B cell (primary cell): ENCODE measurements around the gene NPR2. TPM values are rescaled to one million over a fixed set of nuclear protein-coding genes. Genes with fewer than 3 reads are reported as not detected.
A peak's percentile ranks its signal among the peaks of the same experiment; 100 is the strongest.

Experiments used
- ATAC-seq: fragments of 200-7000 bp; cut with Tn5 transposase; one replicate; pipeline ENCODE4 v1.10.0; 2021; ENCODE audit warnings: low read depth, mild to moderate bottlenecking, moderate number of reproducible peaks, moderate library complexity
- CTCF ChIA-PET: fragments of 350-600 bp; sonication (Branson Sonifier 250); formaldehyde crosslinking; loops from one replicate; lab custom pipeline; 2021; ENCODE audit warnings: antibody characterized with exemption, inconsistent platforms; lab: Charles Lee
- POLR2A ChIA-PET: fragments of 350-600 bp; sonication (Branson Sonifier 250); formaldehyde crosslinking; loops from one replicate; lab custom pipeline; 2021; ENCODE audit warnings: antibody characterized with exemption; lab: Charles Lee
- DNase-seq: peaks from one replicate; pipeline ENCODE4 v3.0.0; 2013
- H2AFZ ChIP-seq: 2 replicates; pipeline ENCODE4 v1.6.1; 2012; ENCODE audit warnings: mild to moderate bottlenecking, low read depth, low read length; ENCODE audit not compliant: insufficient read depth, poor library complexity, severe bottlenecking
- H3K27ac ChIP-seq, 2 donors: 1 replicate in 1 of 2; 2 replicates in 1 of 2; pipeline ENCODE4 v1.5.1; 2012 to 2013; ENCODE audit warnings: low read length in 2 of 2, mild to moderate bottlenecking in 2 of 2, moderate library complexity in 1 of 2
- H3K27me3 ChIP-seq, 4 experiments: fragments of 200-600 bp in 1 of 4; sonication (generic) in 1 of 4; replicated peaks in 1 of 4; 1 replicate in 2 of 4; 2 replicates in 2 of 4; pipeline versions ENCODE4 v1.6.1 to v1.7.0; 2013 to 2016; ENCODE audit warnings: low read length in 3 of 4, mild to moderate bottlenecking in 2 of 4, mixed read lengths in 1 of 4, moderate library complexity in 1 of 4; ENCODE audit not compliant: insufficient read depth in 4 of 4, control insufficient read depth in 3 of 4; ENCODE audit errors: control extremely low read depth in 1 of 4
- H3K36me3 ChIP-seq, 2 experiments: replicated peaks in 1 of 2; 1 replicate in 1 of 2; 2 replicates in 1 of 2; pipeline versions ENCODE4 v1.6.1 to v1.7.1; 2013; ENCODE audit warnings: low read length in 1 of 2; ENCODE audit not compliant: insufficient read depth in 2 of 2, control insufficient read depth in 1 of 2; ENCODE audit errors: control extremely low read depth in 1 of 2, extremely low read depth in 1 of 2
- H3K4me1 ChIP-seq, 2 donors: fragments of 200-600 bp in 1 of 2; sonication (generic) in 1 of 2; 1 replicate in 1 of 2; 2 replicates in 1 of 2; pipeline versions ENCODE4 v1.5.1 to v1.6.1; 2013 to 2017; ENCODE audit warnings: low read length in 2 of 2; ENCODE audit not compliant: control insufficient read depth in 2 of 2, insufficient read depth in 2 of 2
- H3K4me2 ChIP-seq: replicated peaks from 2 replicates; pipeline ENCODE3; 2012; ENCODE audit warnings: mild to moderate bottlenecking, low read depth, low read length; ENCODE audit not compliant: poor library complexity, severe bottlenecking
- H3K4me3 ChIP-seq, 5 experiments: fragments of 200-600 bp in 1 of 5; sonication (generic) in 1 of 5; 1 replicate in 3 of 5; 2 replicates in 2 of 5; pipeline versions ENCODE4 v1.5.1 to v1.7.0; 2011 to 2016; ENCODE audit warnings: low read length in 4 of 5, mild to moderate bottlenecking in 4 of 5, low read depth in 2 of 5, control low read depth in 1 of 5, moderate library complexity in 1 of 5; ENCODE audit not compliant: insufficient read depth in 1 of 5; ENCODE audit errors: control extremely low read depth in 1 of 5, extremely low read depth in 1 of 5
- H3K79me2 ChIP-seq: fragments of 200-600 bp; sonication (generic); one replicate; pipeline ENCODE4 v1.6.0; 2016; ENCODE audit warnings: low read length; ENCODE audit not compliant: control insufficient read depth, insufficient read depth
- H3K9ac ChIP-seq: fragments of 200-600 bp; sonication (generic); 2 replicates; pipeline ENCODE4 v1.6.1; 2017; ENCODE audit warnings: mild to moderate bottlenecking, low read length, moderate library complexity
- H3K9me3 ChIP-seq, 3 donors: one replicate each; pipeline versions ENCODE4 v1.6.1 to v1.7.1; 2013; ENCODE audit warnings: low read length in 2 of 3; ENCODE audit not compliant: control insufficient read depth in 2 of 3, insufficient read depth in 1 of 3; ENCODE audit errors: control extremely low read depth in 1 of 3
- H4K20me1 ChIP-seq: 2 replicates; pipeline ENCODE4 v1.6.0; 2012; ENCODE audit warnings: mild to moderate bottlenecking, low read length; ENCODE audit not compliant: insufficient read depth, control insufficient read depth, poor library complexity, severe bottlenecking
- H3K27ac Mint-ChIP-seq: one replicate; pipeline ENCODE4 v1.8.0; 2021; ENCODE audit warnings: mixed read lengths
- H3K27me3 Mint-ChIP-seq: one replicate; pipeline ENCODE4 v1.8.0; 2021; ENCODE audit warnings: mixed read lengths
- H3K4me1 Mint-ChIP-seq: one replicate; pipeline ENCODE4 v1.8.0; 2021; ENCODE audit warnings: mixed read lengths
- H3K4me3 Mint-ChIP-seq: one replicate; pipeline ENCODE4 v1.8.0; 2021; ENCODE audit warnings: mixed read lengths
- H3K9me3 Mint-ChIP-seq: one replicate; pipeline ENCODE4 v1.8.0; 2022; ENCODE audit warnings: mixed read lengths; ENCODE audit not compliant: insufficient read depth
- EZH2 ChIP-seq: IDR thresholded peaks from 2 replicates; pipeline ENCODE4 v1.6.1; 2012; ENCODE audit warnings: borderline replicate concordance, low read depth, mild to moderate bottlenecking, moderate library complexity, low read length; ENCODE audit not compliant: insufficient read depth, poor library complexity, severe bottlenecking
- WGBS: methylation state at CpG from one replicate; pipeline ENCODE4 v1.1.5; 2013; ENCODE audit warnings: missing lambda C conversion rate; ENCODE audit not compliant: insufficient coverage; 5-methylcytosine and 5-hydroxymethylcytosine counted together
- intact Hi-C: fragments of 100-400 bp; cut with micrococcal nuclease; formaldehyde crosslinking; loops from one replicate; pipeline ENCODE4 v1.10.0; 2022
- polyA plus RNA-seq: library from polyadenylated mRNA; depleted of rRNA; stranded (reverse); fragments of >200 nt; gene quantifications from 2 replicates; pipeline ENCODE4 v1.2.3, GENCODE V29; 2012
- total RNA-seq, 2 donors: library from RNA; stranded (reverse); fragments of 120-200 nt in 1 of 2; gene quantifications; 1 replicate in 1 of 2; 2 replicates in 1 of 2; pipeline versions ENCODE4 v1.2.3 to v1.2.4, GENCODE V29; 2013 to 2022
- TF ChIP-seq, protein P1 (sequence below): fragments of 200-600 bp; IDR thresholded peaks from one replicate; pipeline ENCODE4 v1.8.0; 2022; ENCODE audit warnings: antibody characterized with exemption, mild to moderate bottlenecking

The NPR2 gene
- total and polyA plus RNA-seq, 2 donors (not counting 1 experiment from before 2014, with no cell fraction given) = 7.6 to 8.0 TPM

GRCh38 chr9:35834260-35835215, 43.1 kb downstream of the NPR2 start:
- H3K4me3 ChIP-seq = no peak overlapping the region
- DNase-seq (no peak), ATAC-seq (no peak)
- POLR2A ChIA-PET = interaction anchor here (0.6 kb wide), 1 partner anchor 103 kb away, joined by 4 read pairs; no protein-coding TSS in a partner anchor
- H3K4me1 Mint-ChIP-seq = peaks cover 46% of the 10 kb centered on the region
- H3K27me3 ChIP-seq = no peaks in the 10 kb centered on the region
- H3K9me3 Mint-ChIP-seq = no peaks in the 10 kb centered on the region
- H3K4me1 ChIP-seq = peaks cover 25 to 34% of the 10 kb centered on the region in 2 donors
- H3K4me2 ChIP-seq = peak overlapping the region; percentile 58
- 89% methylated on average over 13 of the region's 14 CpGs for WGBS
- H3K36me3 ChIP-seq = no peaks in the 10 kb centered on the region
- H3K27ac ChIP-seq = no peak overlapping the region
- H2AFZ ChIP-seq = no peak overlapping the region
- H4K20me1 ChIP-seq = no peaks in the 10 kb centered on the region
- intact Hi-C loops = no loop called here
- peak overlapping the region; percentile 80 for H3K27ac Mint-ChIP-seq
- CTCF ChIA-PET = interaction anchor here (0.6 to 7.4 kb wide), 6 partner anchors 8 to 1284 kb away, joined by 3 to 54 read pairs (median 5); partner anchors contain the start of genes FAM221B and TMEM8B
- peak overlapping the region; percentile 37 for H3K4me3 Mint-ChIP-seq
- TF ChIP-seq EZH2 = no peak
- TF ChIP-seq, protein P1, sequence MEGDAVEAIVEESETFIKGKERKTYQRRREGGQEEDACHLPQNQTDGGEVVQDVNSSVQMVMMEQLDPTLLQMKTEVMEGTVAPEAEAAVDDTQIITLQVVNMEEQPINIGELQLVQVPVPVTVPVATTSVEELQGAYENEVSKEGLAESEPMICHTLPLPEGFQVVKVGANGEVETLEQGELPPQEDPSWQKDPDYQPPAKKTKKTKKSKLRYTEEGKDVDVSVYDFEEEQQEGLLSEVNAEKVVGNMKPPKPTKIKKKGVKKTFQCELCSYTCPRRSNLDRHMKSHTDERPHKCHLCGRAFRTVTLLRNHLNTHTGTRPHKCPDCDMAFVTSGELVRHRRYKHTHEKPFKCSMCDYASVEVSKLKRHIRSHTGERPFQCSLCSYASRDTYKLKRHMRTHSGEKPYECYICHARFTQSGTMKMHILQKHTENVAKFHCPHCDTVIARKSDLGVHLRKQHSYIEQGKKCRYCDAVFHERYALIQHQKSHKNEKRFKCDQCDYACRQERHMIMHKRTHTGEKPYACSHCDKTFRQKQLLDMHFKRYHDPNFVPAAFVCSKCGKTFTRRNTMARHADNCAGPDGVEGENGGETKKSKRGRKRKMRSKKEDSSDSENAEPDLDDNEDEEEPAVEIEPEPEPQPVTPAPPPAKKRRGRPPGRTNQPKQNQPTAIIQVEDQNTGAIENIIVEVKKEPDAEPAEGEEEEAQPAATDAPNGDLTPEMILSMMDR = no peak
- H3K9me3 ChIP-seq = no peaks in the 10 kb centered on the region
- H3K9ac ChIP-seq = no peak overlapping the region
- peaks cover 8% of the 10 kb centered on the region for H3K79me2 ChIP-seq
- H3K27me3 Mint-ChIP-seq = no peaks in the 10 kb centered on the region

DNA sequence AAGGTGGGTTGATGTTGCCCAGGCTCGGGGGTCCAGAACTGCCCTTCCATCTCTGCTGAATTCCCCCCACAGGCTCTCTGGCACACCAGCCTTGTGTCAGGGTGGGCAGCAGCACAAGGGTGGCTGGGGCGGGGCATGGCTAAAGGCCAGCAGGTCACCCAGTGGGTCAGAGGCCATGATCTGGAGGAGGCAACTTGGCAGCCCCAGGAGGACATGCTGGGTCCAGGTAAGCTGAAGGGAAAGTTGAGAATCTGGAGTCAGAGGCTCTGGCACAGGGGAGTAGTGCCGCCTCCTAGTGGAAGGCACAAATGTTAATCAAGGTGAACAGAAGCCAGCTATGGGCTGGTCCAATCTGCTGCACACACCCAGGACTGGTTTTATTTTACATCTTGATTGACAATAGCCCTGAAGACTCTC, 43.8 kb downstream of the NPR2 start:
- Mint-ChIP-seq H3K27me3 (no peaks in the 10 kb centered on the region), H3K9me3 (no peaks in the 10 kb centered on the region), H3K27ac (peak overlapping the region; percentile 6), H3K4me1 (peaks cover 44% of the 10 kb centered on the region), H3K4me3 (no peak overlapping the region)
- TF ChIP-seq EZH2 = no peak
- TF ChIP-seq, protein P1 = no peak
- Histone ChIP-seq H3K27ac (no peak overlapping the region), H3K36me3 (no peaks in the 10 kb centered on the region), H2AFZ (no peak overlapping the region), H3K9me3 (no peaks in the 10 kb centered on the region), H3K9ac (no peak overlapping the region), H3K79me2 (peaks cover 3% of the 10 kb centered on the region), H4K20me1 (no peaks in the 10 kb centered on the region), H3K4me3 (no peak overlapping the region), H3K27me3 (no peaks in the 10 kb centered on the region), H3K4me1 (peaks cover 28 to 35% of the 10 kb centered on the region in 2 donors), H3K4me2 (peak overlapping the region; percentile 58)
- 94% methylated on average over 3 of the region's 3 CpGs for WGBS
- ATAC-seq = no peak
- no peak for DNase-seq
- ChIA-PET CTCF (interaction anchor here (1.9 to 7.4 kb wide), 2 partner anchors 9 to 10 kb away, joined by 5 to 54 read pairs; partner anchors contain the start of genes FAM221B and TMEM8B), POLR2A (no interaction called here)
- intact Hi-C loops = no loop called here
